Measurements from ENCODE around the gene HADHB. TPM values are rescaled to one million over a fixed set of nuclear protein-coding genes. Genes with fewer than 3 reads are reported as not detected.

HADHB gene
- total and polyA plus RNA-seq, 2 of the 13 experiments (the other 11 are each of a cell fraction or from before 2014, with no cell fraction given) = 112 to 238 TPM

DNA sequence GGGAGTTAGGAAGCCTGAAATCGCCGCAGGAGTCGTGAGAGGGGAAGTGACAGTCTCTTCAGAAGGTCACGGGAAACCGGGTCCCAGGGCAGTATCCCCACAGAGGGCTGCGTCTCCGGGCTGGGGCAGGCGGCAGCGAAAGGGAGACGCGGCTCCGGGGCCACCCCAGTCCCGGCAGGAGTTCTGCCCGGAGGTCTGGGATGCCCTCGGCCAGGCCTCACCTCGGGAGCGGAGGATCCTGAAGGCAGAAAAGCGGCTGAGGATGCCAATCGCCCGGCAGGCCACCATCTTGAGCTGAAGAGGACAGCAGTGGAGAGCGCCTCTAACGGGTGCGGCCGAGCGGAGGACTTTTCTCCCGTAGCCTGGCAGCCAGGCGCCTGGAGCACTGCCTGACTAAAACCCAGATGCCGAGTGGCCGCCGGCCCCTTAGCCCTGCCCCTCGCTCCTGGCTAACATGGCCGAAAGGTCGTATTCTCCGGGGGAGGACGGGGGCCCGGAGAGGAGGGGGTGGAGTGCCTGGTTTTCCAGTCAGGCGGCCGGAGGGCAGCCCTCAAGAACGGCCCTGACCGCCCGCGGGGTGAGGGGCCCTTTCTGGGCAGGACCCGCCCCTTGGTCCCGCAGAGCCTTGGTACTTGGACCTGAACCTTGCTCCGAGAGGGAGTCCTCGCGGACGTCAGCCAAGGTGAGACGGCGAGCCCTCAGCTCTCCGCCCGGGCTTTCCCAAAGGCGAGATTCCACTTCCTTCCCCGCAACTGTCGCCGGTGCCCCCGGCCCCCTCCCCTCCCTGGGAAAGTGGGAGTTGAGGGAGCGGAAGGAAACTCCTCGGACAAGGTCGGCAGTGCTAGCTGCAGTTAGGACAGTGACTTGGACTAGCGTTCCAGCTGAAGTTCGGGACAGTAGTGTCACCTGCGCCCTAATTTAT, at the start of gene HADHB, which contains the start of gene HADHA (continued):
- TF ChIP-seq, protein P1, sequence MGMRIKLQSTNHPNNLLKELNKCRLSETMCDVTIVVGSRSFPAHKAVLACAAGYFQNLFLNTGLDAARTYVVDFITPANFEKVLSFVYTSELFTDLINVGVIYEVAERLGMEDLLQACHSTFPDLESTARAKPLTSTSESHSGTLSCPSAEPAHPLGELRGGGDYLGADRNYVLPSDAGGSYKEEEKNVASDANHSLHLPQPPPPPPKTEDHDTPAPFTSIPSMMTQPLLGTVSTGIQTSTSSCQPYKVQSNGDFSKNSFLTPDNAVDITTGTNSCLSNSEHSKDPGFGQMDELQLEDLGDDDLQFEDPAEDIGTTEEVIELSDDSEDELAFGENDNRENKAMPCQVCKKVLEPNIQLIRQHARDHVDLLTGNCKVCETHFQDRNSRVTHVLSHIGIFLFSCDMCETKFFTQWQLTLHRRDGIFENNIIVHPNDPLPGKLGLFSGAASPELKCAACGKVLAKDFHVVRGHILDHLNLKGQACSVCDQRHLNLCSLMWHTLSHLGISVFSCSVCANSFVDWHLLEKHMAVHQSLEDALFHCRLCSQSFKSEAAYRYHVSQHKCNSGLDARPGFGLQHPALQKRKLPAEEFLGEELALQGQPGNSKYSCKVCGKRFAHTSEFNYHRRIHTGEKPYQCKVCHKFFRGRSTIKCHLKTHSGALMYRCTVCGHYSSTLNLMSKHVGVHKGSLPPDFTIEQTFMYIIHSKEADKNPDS (CRISPR knock-in tag; IDR thresholded peaks at IDR 0.05) = peak; percentile 18; the same call in 1 of the 2 replicates
- TF ChIP-seq, protein P2, sequence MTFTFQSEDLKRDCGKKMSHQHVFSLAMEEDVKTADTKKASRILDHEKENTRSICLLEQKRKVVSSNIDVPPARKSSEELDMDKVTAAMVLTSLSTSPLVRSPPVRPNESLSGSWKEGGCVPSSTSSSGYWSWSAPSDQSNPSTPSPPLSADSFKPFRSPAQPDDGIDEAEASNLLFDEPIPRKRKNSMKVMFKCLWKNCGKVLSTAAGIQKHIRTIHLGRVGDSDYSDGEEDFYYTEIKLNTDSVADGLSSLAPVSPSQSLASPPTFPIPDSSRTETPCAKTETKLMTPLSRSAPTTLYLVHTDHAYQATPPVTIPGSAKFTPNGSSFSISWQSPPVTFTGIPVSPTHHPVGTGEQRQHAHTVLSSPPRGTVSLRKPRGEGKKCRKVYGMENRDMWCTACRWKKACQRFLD (CRISPR knock-in tag; IDR thresholded peaks at IDR 0.05; ENCODE audit: borderline replicate concordance) = peak; percentile 37; the same call in 1 of the 2 replicates
- TF ChIP-seq SP5 (CRISPR knock-in tag; IDR thresholded peaks at IDR 0.05; ENCODE audit: borderline replicate concordance, low read depth) = peak; percentile 91
- TF ChIP-seq, protein P3, sequence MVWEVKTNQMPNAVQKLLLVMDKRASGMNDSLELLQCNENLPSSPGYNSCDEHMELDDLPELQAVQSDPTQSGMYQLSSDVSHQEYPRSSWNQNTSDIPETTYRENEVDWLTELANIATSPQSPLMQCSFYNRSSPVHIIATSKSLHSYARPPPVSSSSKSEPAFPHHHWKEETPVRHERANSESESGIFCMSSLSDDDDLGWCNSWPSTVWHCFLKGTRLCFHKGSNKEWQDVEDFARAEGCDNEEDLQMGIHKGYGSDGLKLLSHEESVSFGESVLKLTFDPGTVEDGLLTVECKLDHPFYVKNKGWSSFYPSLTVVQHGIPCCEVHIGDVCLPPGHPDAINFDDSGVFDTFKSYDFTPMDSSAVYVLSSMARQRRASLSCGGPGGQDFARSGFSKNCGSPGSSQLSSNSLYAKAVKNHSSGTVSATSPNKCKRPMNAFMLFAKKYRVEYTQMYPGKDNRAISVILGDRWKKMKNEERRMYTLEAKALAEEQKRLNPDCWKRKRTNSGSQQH (CRISPR knock-in tag; IDR thresholded peaks at IDR 0.05; ENCODE audit: low read depth) = no peak; the same call in none of the 2 replicates
- TF ChIP-seq ZNF253 (CRISPR knock-in tag; IDR thresholded peaks at IDR 0.05; ENCODE audit: borderline replicate concordance) = 0 out of 2 replicates have a peak, but pooled peaks have one; percentile 9
- TF ChIP-seq ZFX (CRISPR knock-in tag; IDR thresholded peaks at IDR 0.05; ENCODE audit: low read depth) = peak; percentile 56
- peak; percentile 22; the same call in 1 of the 2 replicates for TF ChIP-seq GZF1 (CRISPR knock-in tag; IDR thresholded peaks at IDR 0.05)
- peak; percentile 97; the same call in 1 of the 2 replicates for TF ChIP-seq HDAC6 (IDR thresholded peaks at IDR 0.05; ENCODE audit: low read depth, low read length)
- TF ChIP-seq, protein P4, sequence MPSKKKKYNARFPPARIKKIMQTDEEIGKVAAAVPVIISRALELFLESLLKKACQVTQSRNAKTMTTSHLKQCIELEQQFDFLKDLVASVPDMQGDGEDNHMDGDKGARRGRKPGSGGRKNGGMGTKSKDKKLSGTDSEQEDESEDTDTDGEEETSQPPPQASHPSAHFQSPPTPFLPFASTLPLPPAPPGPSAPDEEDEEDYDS (CRISPR knock-in tag; IDR thresholded peaks at IDR 0.05) = peak; percentile 90
- TF ChIP-seq ZMYM4 (CRISPR knock-in tag; IDR thresholded peaks at IDR 0.05) = peak; percentile 87
- no peak for TF ChIP-seq ZBTB21 (CRISPR knock-in tag; IDR thresholded peaks at IDR 0.05)
- TF ChIP-seq SOX6 (IDR thresholded peaks at IDR 0.05) = no peak
- TF ChIP-seq SOX6 (CRISPR knock-in tag; IDR thresholded peaks at IDR 0.05) = peak; percentile 85
- peak; percentile 81 for TF ChIP-seq AGO1 (IDR thresholded peaks at IDR 0.05; ENCODE audit: low read depth, low read length, poor library complexity, severe bottlenecking)
- no peak for TF ChIP-seq ZBTB7A (CRISPR knock-in tag; IDR thresholded peaks at IDR 0.05)
- TF ChIP-seq, protein P5, sequence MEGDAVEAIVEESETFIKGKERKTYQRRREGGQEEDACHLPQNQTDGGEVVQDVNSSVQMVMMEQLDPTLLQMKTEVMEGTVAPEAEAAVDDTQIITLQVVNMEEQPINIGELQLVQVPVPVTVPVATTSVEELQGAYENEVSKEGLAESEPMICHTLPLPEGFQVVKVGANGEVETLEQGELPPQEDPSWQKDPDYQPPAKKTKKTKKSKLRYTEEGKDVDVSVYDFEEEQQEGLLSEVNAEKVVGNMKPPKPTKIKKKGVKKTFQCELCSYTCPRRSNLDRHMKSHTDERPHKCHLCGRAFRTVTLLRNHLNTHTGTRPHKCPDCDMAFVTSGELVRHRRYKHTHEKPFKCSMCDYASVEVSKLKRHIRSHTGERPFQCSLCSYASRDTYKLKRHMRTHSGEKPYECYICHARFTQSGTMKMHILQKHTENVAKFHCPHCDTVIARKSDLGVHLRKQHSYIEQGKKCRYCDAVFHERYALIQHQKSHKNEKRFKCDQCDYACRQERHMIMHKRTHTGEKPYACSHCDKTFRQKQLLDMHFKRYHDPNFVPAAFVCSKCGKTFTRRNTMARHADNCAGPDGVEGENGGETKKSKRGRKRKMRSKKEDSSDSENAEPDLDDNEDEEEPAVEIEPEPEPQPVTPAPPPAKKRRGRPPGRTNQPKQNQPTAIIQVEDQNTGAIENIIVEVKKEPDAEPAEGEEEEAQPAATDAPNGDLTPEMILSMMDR (CRISPR knock-in tag; IDR thresholded peaks at IDR 0.05) = peak; percentile 57
- TF ChIP-seq KDM4B (CRISPR knock-in tag; IDR thresholded peaks at IDR 0.05) = peak; percentile 67; the same call in 1 of the 2 replicates
- peak; percentile 58; the same call in 1 of the 2 replicates for TF ChIP-seq SIX4 (CRISPR knock-in tag; IDR thresholded peaks at IDR 0.05)
